Astrocyte (in vitro differentiated cells and primary cell): Measurements from ENCODE around the gene P2RY12.

ENCODE experiments used
- EZH2 ChIP-seq: IDR thresholded peaks from 2 replicates; pipeline ENCODE4 v1.6.1; 2012; ENCODE audit warnings: mild to moderate bottlenecking, low read length, inconsistent platforms; ENCODE audit not compliant: insufficient read depth
- TF ChIP-seq, protein P1 (sequence below): IDR thresholded peaks from 2 replicates; pipeline ENCODE4 v1.5.1; 2011; ENCODE audit warnings: low read depth, mild to moderate bottlenecking, inconsistent platforms, low read length, moderate library complexity; ENCODE audit not compliant: insufficient read depth

- TF ChIP-seq, protein P1, sequence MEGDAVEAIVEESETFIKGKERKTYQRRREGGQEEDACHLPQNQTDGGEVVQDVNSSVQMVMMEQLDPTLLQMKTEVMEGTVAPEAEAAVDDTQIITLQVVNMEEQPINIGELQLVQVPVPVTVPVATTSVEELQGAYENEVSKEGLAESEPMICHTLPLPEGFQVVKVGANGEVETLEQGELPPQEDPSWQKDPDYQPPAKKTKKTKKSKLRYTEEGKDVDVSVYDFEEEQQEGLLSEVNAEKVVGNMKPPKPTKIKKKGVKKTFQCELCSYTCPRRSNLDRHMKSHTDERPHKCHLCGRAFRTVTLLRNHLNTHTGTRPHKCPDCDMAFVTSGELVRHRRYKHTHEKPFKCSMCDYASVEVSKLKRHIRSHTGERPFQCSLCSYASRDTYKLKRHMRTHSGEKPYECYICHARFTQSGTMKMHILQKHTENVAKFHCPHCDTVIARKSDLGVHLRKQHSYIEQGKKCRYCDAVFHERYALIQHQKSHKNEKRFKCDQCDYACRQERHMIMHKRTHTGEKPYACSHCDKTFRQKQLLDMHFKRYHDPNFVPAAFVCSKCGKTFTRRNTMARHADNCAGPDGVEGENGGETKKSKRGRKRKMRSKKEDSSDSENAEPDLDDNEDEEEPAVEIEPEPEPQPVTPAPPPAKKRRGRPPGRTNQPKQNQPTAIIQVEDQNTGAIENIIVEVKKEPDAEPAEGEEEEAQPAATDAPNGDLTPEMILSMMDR, result no peak
- TF ChIP-seq EZH2, result no peak
Measured at GRCh38 chr3:151387842-151388241, 3.3 kb upstream of the P2RY12 start.
